Epithelial cell of proximal tubule (primary cell): ENCODE results near the gene ZNF212. TPM values are rescaled to one million over a fixed set of nuclear protein-coding genes. Genes with fewer than 3 reads are reported as not detected.

Experiments
- DNase-seq: peaks from one replicate; pipeline ENCODE4 v3.0.0-alpha.2; 2011; ENCODE audit warnings: low read depth
- H3K4me3 ChIP-seq: 2 replicates; pipeline ENCODE4 v1.5.1; 2011; ENCODE audit warnings: low read depth, mild to moderate bottlenecking, low read length
- CTCF ChIP-seq: conservative IDR thresholded peaks from 2 replicates; pipeline ENCODE4 v1.5.1; 2012; ENCODE audit warnings: low read depth, mild to moderate bottlenecking, low read length
- total RNA-seq: library from RNA; depleted of rRNA; stranded (reverse); fragments of >200 nt; gene quantifications from 2 replicates; pipeline ENCODE4 v1.2.3, GENCODE V29; 2015

ZNF212 gene
- total RNA-seq, 1 donor from 2014 or later, result 4.7 TPM

DNA sequence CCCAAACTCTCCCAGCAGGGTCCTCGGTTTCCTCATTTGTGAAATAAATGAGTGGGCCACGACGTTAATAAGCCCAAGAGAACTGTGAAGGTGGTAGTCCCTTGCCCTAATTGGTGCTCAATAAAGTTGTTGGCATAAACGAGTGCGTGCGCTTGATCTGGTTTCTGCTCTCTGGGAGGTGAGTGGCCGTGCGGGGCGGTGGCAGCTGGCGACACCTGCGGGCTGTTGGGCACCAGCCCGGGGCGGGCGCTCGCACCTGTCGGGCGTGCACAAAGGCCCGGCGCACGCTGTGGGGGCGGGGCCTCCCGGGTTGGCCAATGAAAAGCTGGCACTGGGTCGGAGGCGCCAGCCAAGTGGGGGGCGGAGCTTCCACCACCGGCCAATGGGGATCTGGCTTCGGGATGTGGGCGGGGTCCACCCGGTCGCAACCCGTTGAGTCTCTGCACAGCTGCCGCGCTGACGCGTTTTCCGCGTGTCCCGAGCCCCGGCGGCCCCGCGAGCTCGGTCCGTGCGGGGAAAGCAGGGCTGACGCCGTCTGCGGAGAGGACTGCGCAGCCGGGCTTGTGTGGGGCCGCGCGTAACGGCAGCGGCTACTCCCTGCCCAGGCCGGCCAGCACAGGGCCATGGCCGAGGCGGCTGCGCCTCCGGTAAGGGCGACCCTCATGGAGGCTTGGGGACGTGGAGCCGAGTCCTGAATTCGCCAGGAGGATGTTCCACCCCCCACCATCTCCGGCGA is 45.6 kb downstream of the ZNF212 start:
- no peak for DNase-seq

GRCh38 chr7:149285603-149286002 is 46.2 kb downstream of the ZNF212 start:
- no peak for DNase-seq
- TF ChIP-seq CTCF, result no peak
- peak overlapping the region; percentile 77 for H3K4me3 ChIP-seq

More for the DNA sequence above, 45.6 kb downstream of the ZNF212 start:
- TF ChIP-seq CTCF, result no peak
- H3K4me3 ChIP-seq, result peak overlapping the region; percentile 77

- DNase-seq, result no peak
- TF ChIP-seq CTCF, result no peak
- H3K4me3 ChIP-seq, result no peak overlapping the region
Measured at GRCh38 chr7:149286811-149287400, 47.5 kb downstream of the ZNF212 start.

DNA sequence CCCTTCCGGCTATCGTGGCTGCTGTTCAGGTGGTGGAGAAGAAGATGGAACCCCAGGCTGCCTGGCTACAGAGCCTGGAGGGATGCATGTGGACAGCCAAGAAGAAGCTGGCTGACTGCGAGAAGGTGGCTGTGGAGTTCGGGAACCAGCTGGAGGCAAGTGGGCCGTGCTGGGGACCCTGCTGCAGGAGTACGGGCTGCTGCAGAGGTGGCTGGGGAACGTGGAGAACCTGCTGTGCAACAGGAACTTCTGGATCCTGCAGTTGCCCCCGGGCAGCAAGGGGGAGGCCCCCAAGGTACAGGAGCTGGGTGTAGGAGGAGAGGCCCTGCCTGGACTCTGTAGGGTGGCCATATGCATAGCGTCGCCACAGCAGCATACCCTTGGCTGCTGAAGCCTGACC is 48.2 kb downstream of the ZNF212 start:
- no peak for DNase-seq
- H3K4me3 ChIP-seq, result no peak overlapping the region
- TF ChIP-seq CTCF, result no peak

- no peak for TF ChIP-seq CTCF
- no peak overlapping the region for H3K4me3 ChIP-seq
- no peak for DNase-seq
Measured at GRCh38 chr7:149289262-149289661, 49.8 kb downstream of the ZNF212 start.

GRCh38 chr7:149289856-149290255 is 50.4 kb downstream of the ZNF212 start:
- TF ChIP-seq CTCF, result no peak
- H3K4me3 ChIP-seq, result no peak overlapping the region
- DNase-seq, result no peak
